ENCODE measurements around the gene EFCAB13.

DNA sequence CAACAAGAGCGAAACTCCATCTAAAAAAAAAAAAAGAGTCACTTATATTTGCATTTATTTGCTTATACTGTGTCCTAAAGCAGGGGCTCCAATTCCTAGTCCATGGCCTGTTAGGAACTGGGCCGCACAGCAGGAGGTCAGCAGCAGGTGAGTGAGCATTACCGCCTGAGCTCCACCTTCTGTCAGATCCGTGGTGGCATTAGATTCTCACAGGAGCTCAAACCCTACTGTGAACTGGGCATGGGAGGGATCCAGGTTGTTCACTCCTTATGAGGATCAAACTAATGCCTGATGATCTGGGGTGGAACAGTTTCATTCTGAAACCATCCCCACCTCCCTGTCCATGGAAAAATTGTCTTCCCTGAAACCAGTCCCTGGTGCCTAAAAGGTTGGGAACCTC, 45.2 kb upstream of the EFCAB13 start:
- TF ChIP-seq, protein P1, sequence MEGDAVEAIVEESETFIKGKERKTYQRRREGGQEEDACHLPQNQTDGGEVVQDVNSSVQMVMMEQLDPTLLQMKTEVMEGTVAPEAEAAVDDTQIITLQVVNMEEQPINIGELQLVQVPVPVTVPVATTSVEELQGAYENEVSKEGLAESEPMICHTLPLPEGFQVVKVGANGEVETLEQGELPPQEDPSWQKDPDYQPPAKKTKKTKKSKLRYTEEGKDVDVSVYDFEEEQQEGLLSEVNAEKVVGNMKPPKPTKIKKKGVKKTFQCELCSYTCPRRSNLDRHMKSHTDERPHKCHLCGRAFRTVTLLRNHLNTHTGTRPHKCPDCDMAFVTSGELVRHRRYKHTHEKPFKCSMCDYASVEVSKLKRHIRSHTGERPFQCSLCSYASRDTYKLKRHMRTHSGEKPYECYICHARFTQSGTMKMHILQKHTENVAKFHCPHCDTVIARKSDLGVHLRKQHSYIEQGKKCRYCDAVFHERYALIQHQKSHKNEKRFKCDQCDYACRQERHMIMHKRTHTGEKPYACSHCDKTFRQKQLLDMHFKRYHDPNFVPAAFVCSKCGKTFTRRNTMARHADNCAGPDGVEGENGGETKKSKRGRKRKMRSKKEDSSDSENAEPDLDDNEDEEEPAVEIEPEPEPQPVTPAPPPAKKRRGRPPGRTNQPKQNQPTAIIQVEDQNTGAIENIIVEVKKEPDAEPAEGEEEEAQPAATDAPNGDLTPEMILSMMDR (conservative IDR thresholded peaks at IDR 0.05; ENCODE audit: low read depth, low read length): no peak
- TF ChIP-seq EZH2 (IDR thresholded peaks at IDR 0.05; ENCODE audit: low read length, unreplicated experiment): no peak
- no peak for TF ChIP-seq EZH2phosphoT487 (IDR thresholded peaks at IDR 0.05; ENCODE audit: borderline replicate concordance, low read length)
